ENCODE data around the gene HEYL. TPM values are rescaled to one million over a fixed set of nuclear protein-coding genes. Genes with fewer than 3 reads are reported as not detected.

The HEYL gene
- total and polyA plus RNA-seq, 2 of the 8 experiments (the other 6 are each of a cell fraction or from before 2014, with no cell fraction given), result 1.8 to 3.1 TPM

DNA sequence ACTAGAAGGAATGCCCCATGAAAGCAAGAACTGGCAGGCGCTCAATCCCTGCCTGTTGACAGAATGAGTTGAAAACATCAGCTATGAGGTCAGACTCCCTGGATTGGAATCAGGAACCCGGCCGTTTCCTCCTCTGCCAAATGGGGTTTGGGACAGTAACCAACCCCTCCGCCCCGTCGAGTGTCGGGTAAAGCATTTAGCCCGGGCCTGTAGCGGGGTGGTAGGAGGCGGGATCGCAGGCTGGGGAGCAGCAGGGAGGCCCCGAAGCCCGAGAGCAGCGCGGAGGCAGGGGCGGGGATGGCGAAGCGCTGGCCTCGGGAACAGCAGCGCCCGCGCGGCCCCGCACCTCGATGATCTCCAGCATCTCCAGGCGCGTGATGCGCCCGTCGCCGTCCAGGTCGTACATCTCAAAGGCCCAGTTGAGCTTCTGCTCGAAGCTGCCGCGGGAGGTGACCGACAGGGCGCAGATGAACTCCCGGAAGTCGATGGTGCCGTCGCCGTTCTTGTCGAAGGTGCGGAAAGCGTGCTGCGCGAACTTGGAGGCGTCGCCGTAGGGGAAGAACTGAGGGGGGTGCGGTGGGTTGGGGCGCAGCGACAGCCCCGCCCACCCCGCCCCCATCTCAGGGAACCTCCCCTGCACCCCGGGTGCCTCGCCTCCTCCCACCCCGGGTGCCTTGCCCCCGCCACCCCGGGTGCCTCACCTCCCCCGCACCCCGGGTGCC lies 44.3 kb upstream of the HEYL start:
- H4K20me1 ChIP-seq (replicated peaks in 1 of 2; ENCODE audit: control insufficient read depth in 1 of 2, insufficient read depth in 2 of 2, low read length in 2 of 2), result peaks cover 0 to 7% of the 10 kb centered on the region in 2 experiments
- H2BK120ac ChIP-seq (replicated peaks; ENCODE audit: low read depth, low read length), result no peak overlapping the region
- H3K23me2 ChIP-seq (ENCODE audit: low read depth, low read length), result no peaks in the 10 kb centered on the region; the same call in 1 of the 2 replicates
- H3K9ac ChIP-seq (replicated peaks in 1 of 4; ENCODE audit: extremely low read depth in 1 of 4, low read depth in 3 of 4, low read length in 3 of 4), result no peak overlapping the region
- H4K8ac ChIP-seq (ENCODE audit: extremely low read depth, insufficient read depth, low read length), result no peak overlapping the region
- ChIA-PET CTCF (ENCODE audit: partially characterized antibody) (interaction anchor here (0.6 to 3.4 kb wide), 6 partner anchors 8 to 26 kb away, joined by 3 to 28 read pairs (median 6); partner anchors contain the start of gene NT5C1A), POLR2A (ENCODE audit: partially characterized antibody) (interaction anchor here (1.2 to 2.3 kb wide), 3 partner anchors 10 to 18 kb away, joined by 3 to 9 read pairs (median 5); no protein-coding TSS in a partner anchor)
- no peaks in the 10 kb centered on the region for H3K36me3 ChIP-seq (ENCODE audit: control insufficient read depth in 2 of 4, insufficient read depth in 4 of 4, low read length in 3 of 4)
- no peak overlapping the region for H2BK5ac ChIP-seq (ENCODE audit: low read depth, low read length)
- FAIRE-seq, result no peak
- no peak overlapping the region; the same call in 1 of the 2 replicates for H3K18ac ChIP-seq (ENCODE audit: extremely low read depth, low read length)
- WGBS, 2 experiments (ENCODE audit: extremely low coverage in 1 of 2, insufficient coverage in 1 of 2, insufficient read length in 1 of 2, insufficient replicate concordance in 2 of 2, low coverage in 1 of 2, low lambda C conversion rate in 2 of 2, missing lambda C conversion rate in 1 of 2), result 20% methylated on average over 29 of the region's 62 CpGs; no CpG with 5 or more reads in 1 of the 2 experiments
- peaks cover 68 to 96% (median 89%) of the 10 kb centered on the region in 4 experiments for H3K27me3 ChIP-seq (replicated peaks in 1 of 4; ENCODE audit: control insufficient read depth in 3 of 4, extremely low read depth in 1 of 4, insufficient read depth in 3 of 4, low read length in 3 of 4)
- no peak overlapping the region for H2BK15ac ChIP-seq (ENCODE audit: low read length)
- H3K4ac ChIP-seq (replicated peaks; ENCODE audit: insufficient read length, low read depth, low read length), result no peak overlapping the region
- H3K23ac ChIP-seq (ENCODE audit: insufficient read length), result no peak overlapping the region
- DNase-seq (ENCODE audit: low read depth in 1 of 2, low spot score in 2 of 2), result peak in 1 of 2 experiments; percentile 65
- H3K56ac ChIP-seq (replicated peaks; ENCODE audit: insufficient read length, low read depth, low read length), result no peak overlapping the region
- peak overlapping the region; percentile 62 to 69 for H3K4me2 ChIP-seq (ENCODE audit: insufficient read depth in 1 of 2, low read depth in 2 of 2, low read length in 2 of 2)
- H4K5ac ChIP-seq (ENCODE audit: insufficient read length, low read depth, low read length), result no peak overlapping the region
- peak overlapping the region in 2 of 4 experiments; percentile 10 to 50; a peak in 3 of 8 replicates for H3K4me3 ChIP-seq (ENCODE audit: extremely low read depth in 1 of 4, insufficient read depth in 2 of 4, low read depth in 3 of 4, low read length in 4 of 4)
- H2AK5ac ChIP-seq (ENCODE audit: low read depth, low read length), result no peak overlapping the region
- H2BK12ac ChIP-seq (ENCODE audit: low read depth, low read length), result no peak overlapping the region
- H2BK20ac ChIP-seq (ENCODE audit: low read length), result no peak overlapping the region
- H3K4me1 ChIP-seq (replicated peaks in 1 of 4; ENCODE audit: control insufficient read depth in 3 of 4, insufficient read depth in 4 of 4, low read length in 3 of 4), result peaks cover 0 to 5% (median 1%) of the 10 kb centered on the region in 4 experiments; a peak in 2 of 7 replicates
- H3K79me1 ChIP-seq (ENCODE audit: low read depth, low read length), result no peaks in the 10 kb centered on the region
- no peak overlapping the region for H4K91ac ChIP-seq (replicated peaks; ENCODE audit: insufficient read length, low read length)
- no peak overlapping the region for H3K27ac ChIP-seq (ENCODE audit: low read depth, low read length)
- no peak overlapping the region for H3K14ac ChIP-seq (ENCODE audit: insufficient read length)
- no peaks in the 10 kb centered on the region for H3K9me3 ChIP-seq (ENCODE audit: insufficient read depth in 2 of 2, low read depth in 1 of 2, low read length in 1 of 2)
- H2AFZ ChIP-seq (ENCODE audit: low read length), result no peak overlapping the region
- no peaks in the 10 kb centered on the region for H3K79me2 ChIP-seq (ENCODE audit: control insufficient read depth in 1 of 2, insufficient read depth in 2 of 2, low read length in 2 of 2)
- TF ChIP-seq EZH2 (IDR thresholded peaks at IDR 0.05; ENCODE audit: low read depth, low read length, severe bottlenecking) (peak; percentile 90), SUZ12 (IDR thresholded peaks at IDR 0.05; ENCODE audit: low read length) (peak; percentile 95), KDM4A (IDR thresholded peaks at IDR 0.05; ENCODE audit: low read depth, low read length, severe bottlenecking) (peak; percentile 75), EP300 (IDR thresholded peaks at IDR 0.05; ENCODE audit: borderline replicate concordance in 1 of 2, low read depth in 2 of 2, low read length in 2 of 2) (no peak), TAF1 (IDR thresholded peaks at IDR 0.05; ENCODE audit: low read depth, low read length) (no peak), RBBP5 (IDR thresholded peaks at IDR 0.05; ENCODE audit: borderline replicate concordance, low read depth, low read length) (no peak), CEBPB (IDR thresholded peaks at IDR 0.05; ENCODE audit: low read depth, low read length) (no peak), RAD21 (IDR thresholded peaks at IDR 0.05 in 1 of 2, conservative IDR thresholded peaks at IDR 0.05 in 1 of 2; ENCODE audit: low read depth in 2 of 2, low read length in 2 of 2) (no peak), POLR2AphosphoS5 (IDR thresholded peaks at IDR 0.05; ENCODE audit: low read depth, low read length) (no peak), RNF2 (IDR thresholded peaks at IDR 0.05; ENCODE audit: borderline replicate concordance, low read depth, low read length, missing control alignments, poor library complexity, severe bottlenecking) (no peak), TBP (IDR thresholded peaks at IDR 0.05; ENCODE audit: low read depth, low read length) (peak; percentile 50; the same call in 1 of the 2 replicates)
